KG1 (cell line): ENCODE measurements around the gene EBI3.
"Not testable (repeated sequence)": the region's sequence is repeated elsewhere in the genome, so short reads cannot be mapped to it uniquely, and the experiment has no call there.

Experiments used
- DNase-seq: peaks from one replicate; lab custom pipeline; 2025; lab: John Stamatoyannopoulos, UW

EBI3 gene

GRCh38 chr19:4229179-4229931 is at the start of gene EBI3:
Gene EBI3 (plus strand): TSS chr19:4229523. CDS start chr19:4229551, 28 bp downstream.
- no peak for DNase-seq

- DNase-seq = no peak
These were observed 48.2 kb upstream of the EBI3 start for GRCh38 chr19:4181053-4181508.

DNA sequence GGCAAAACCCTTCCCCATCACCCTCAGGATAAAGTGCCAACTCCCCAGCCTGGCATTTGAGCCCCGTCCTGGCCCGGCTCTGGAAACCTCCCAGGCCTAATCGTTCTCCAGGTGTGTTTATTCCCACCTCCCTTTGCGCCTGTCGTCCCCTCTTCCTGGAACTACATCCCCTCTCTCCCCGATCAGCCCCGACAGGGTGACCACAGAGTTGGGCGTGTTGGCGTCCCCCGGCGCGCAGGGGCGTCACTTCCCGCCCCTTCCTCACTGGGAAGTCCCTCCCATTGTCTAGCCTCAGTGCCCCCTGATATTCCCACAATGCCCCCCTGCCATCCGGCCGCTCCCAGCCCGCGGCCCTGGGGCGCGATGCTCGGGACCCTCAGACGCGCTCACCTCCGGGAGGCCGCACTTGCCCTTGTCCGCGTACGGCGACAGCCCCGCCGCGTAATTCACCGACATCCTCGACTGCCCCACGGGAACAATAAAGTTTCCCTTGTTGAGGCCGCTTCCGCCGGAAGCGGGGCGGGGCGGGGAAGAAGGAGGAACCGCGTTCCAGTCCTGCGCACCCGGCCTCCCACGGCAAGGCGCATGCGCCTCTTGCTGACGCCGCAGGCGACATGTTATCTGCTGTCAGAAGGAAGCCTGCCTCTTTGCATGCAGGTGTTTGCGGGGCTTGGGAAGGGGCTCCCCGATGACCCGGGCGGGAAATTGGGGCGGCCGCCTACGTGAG is 47.1 kb upstream of the EBI3 start, which contains the start of the genes ANKRD24 and SIRT6:
Gene ANKRD24 (plus strand): TSS at position 606 of the 727 bp plus-strand sequence. CDS start 3,737 bp downstream, outside the sequence.
Gene SIRT6 (minus strand): TSS at position 480 of the 727 bp plus-strand sequence. CDS start 24 bp downstream, at position 456.
- DNase-seq = peak; percentile 93

GRCh38 chr19:4183967-4184717 is 45.2 kb upstream of the EBI3 start:
- no peak for DNase-seq

DNA sequence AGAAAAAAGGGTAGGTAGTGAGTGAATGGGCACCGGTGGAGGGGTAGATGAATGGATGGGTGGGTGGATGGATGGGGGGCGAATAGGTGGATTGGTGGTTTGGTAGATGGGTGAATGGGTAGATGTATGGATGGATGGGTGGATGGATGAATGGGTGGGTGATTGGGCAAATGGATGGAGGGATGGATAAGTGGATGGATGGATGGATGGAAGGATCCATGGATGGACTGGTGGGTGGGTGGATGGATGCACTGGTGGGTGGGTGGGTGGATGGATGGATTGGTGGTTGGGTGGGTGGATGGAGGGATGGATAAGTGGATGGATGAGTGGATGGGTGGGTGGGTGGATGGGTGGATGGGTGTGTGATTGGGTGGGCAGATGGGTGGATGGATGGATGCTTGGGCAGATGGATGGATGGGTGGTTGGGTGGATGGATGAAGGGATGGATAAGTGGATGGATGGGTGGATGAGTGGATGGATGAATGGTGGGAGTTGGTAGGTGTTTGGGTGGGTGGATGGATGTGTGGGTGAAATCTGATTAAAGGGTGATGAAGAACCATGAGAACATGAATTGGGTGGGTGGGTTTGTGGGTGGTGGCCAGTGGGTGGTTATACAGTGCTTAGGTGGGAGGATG is 44.5 kb upstream of the EBI3 start:
- no peak for DNase-seq

GRCh38 chr19:4185413-4186086 is 43.8 kb upstream of the EBI3 start:
- no peak for DNase-seq

DNA sequence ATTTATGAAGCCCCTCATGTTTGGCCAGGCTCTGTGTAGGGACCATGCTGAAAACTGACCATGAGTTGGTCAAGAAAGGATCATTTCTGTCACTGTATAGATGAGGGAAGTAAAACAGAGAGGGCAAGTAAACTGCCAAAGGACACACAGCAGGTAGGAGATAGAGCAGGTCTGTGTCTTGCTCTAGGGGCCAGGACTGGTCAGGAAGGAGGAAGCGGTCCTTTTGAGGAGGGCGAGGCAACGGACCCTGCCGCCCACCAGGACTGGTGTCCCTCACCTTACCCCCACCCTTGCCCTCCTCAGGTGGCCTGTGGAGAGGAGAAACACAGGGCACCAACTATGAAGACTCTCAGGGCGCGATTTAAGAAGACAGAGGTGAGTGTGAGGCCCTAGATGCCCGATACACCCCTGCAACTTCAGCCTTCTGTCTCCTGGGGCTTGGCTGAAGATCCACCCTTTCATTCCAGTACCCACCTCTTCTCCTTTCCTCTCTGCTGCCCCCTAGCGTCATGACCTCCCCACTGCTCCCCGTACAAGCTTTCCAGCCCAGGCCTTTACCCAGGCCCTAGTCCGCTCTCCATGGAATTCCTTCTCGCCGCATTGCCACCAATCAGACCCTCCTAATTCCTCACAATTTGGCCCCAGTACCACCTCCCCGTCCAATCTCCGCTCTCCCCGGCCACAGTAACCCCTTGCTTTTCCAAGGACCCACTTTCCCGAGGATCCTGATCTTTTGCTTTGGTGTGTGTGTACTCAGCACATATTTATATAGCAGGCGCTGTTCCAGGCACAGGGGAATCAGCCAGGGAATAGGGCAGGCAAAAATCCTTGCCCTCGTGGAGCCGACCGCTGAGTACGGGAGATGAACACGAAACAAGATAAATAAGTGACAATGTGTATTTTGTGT is 43.0 kb upstream of the EBI3 start:
- peak; percentile 38 for DNase-seq

GRCh38 chr19:4187313-4188122 is 41.8 kb upstream of the EBI3 start:
- no peak for DNase-seq

DNA sequence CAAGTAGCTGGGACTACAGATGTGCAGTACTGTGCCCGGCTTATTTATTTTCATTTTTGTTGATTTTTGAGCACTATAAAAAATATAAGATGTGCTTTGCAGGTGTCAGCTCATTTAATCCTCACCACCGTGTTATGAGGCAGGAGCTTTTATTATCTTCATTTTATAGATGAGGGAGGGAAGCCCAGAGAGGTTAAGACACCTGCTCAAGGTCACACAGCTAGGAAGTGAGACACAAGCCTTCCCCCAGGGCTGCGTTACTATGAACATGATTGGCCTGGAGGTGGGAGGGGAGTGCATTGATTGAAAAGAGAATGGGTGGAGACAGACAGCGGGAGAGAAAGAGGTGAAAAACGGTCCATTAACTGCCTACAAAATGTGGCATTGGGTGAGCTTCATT is 39.7 kb upstream of the EBI3 start:
- DNase-seq = no peak

DNA sequence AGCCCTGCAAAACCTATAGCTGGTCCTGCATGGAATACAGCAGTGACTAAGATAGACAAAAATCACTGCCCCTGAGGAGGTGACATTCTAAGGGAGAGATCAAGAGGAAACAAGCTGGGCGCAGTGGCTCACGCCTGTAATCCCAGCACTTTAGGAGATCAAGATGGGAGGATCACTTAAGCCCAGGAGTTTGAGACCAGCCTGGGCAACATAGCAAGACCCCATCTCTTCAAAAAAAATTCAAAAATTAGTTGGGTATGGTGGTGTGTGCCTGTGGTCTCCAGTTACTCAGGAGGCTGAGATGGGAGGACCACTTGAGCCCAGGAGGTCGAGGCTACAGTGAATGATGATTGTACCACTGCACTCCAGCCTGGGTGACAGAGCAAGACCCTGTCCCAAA is 36.8 kb upstream of the EBI3 start:
- DNase-seq = not testable (repeated sequence)

GRCh38 chr19:4194353-4194752 is 35.0 kb upstream of the EBI3 start:
- DNase-seq = no peak

DNA sequence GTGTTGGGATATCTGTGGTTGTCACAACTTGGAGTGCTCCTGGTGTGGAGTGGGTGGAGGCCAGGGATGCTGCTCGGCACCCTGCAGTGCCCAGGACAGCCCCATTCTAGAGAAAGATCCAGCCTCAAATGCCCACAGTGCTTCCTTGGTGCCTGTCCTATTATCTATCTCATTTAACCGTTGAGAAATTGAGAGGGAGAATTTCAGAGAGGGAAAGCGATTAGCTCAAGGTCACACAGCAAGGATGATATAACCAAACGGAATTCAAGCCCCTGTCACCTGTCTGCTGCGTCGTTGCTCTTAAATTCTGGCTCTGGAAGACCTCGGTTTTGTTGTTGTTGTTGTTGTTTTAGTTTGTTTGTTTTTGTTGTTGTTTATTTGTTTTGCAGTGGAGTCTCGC is 33.3 kb upstream of the EBI3 start:
- no peak for DNase-seq

DNA sequence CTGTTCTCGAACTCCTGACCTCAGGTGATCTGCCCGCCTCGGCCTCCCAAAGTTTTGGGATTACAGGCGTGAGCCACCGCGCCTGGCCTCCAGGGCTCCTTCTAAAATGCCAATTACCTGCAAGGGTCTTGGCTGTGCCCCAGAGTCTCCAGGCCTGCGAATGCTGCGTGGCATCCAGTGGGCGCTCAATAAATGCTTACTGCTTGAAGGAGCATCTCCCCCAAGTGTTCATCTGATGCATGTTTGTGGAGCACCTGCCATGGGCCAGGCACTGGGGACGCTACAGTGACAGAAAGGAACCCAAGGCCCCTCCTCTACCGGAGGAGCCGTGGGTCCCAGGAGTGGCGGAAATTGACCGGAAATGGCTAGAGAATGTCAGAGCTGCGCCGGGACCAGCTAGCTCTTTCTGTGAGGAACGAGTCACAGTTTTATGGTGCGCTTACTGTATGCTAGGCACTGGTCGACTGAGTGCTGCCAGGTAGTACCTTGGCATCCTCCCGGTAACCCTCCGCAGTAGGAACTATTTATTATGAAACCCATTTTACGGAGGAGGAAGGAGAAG is 32.7 kb upstream of the EBI3 start:
- no peak for DNase-seq

DNA sequence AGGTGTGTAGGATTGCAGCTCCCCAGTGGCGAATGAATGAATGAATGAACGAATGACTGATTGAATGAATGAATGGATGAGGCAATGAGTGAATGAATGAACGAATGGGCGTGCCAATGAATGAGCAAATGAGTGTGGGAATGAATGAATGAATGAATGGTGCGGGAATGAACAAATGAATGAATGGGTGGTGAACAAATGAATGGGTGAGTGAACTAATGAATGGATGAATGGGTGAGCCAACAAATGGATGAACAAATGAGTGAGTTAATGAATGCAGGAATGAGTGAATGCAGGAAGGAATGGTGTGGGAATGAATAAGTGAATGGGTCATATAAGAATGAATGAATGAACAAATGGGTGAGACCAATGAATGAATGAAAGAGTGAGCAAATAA is 32.1 kb upstream of the EBI3 start:
- no peak for DNase-seq

GRCh38 chr19:4197625-4198466 is 31.5 kb upstream of the EBI3 start:
- DNase-seq = no peak

DNA sequence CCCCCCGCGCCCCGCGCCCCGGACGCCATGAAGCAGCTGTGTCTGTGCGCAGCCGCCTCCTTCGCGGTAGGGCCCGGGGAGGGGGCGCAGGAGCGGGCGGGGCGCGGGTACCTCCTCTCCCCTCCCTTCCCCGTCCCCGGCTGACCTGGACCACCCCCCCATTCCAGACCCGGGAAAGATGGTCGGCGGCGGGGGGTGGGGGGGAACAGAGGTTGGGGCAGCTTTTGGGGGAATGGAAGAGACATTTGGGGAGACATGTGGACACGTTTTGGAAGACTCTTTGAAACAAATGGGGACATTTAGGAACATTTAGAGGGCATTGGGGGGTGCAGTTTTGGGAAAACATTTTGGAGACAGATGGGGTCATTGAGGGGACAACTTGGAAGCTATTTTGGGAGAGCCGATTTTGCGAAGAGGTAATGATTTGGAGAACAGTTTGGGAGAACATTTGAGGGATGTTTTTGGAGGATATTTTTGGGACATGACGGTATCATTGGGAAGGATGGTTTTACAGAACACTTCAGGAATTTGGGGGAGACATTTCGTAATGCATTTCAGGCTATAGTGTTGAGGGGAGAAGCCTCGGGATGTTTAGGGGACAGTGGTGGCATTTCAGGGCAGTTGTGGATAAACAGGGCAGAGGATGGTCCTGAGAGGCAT is 30.7 kb upstream of the EBI3 start:
- DNase-seq = no peak

- DNase-seq = no peak
These were observed 29.5 kb upstream of the EBI3 start for GRCh38 chr19:4199699-4200293.
